PFSK-1 (cell line): Measurements from ENCODE around the gene C3orf18.

Experiments used
- FOXP2 ChIP-seq: optimal IDR thresholded peaks from 2 replicates; pipeline ENCODE3; 2011; ENCODE audit warnings: borderline replicate concordance, control low read depth, inconsistent platforms; ENCODE audit not compliant: insufficient read depth; ENCODE audit errors: extremely low read length, extremely low read depth
- POLR2AphosphoS5 ChIP-seq: IDR thresholded peaks from 2 replicates; pipeline ENCODE4 v1.6.1; 2012; ENCODE audit warnings: low read depth, mild to moderate bottlenecking, control low read depth, low read length, moderate library complexity
- REST ChIP-seq, 2 experiments: IDR thresholded peaks; 2 replicates each; pipeline versions ENCODE4 v1.6.1 to v1.8.0; 2011 to 2012; ENCODE audit warnings: low read depth in 2 of 2, low read length in 2 of 2, control low read depth in 1 of 2, inconsistent platforms in 1 of 2, mild to moderate bottlenecking in 1 of 2, moderate library complexity in 1 of 2; ENCODE audit not compliant: insufficient read depth in 1 of 2
- SIN3A ChIP-seq: IDR thresholded peaks from 2 replicates; pipeline ENCODE4 v1.6.1; 2012; ENCODE audit warnings: mild to moderate bottlenecking, low read length, moderate library complexity, borderline replicate concordance; ENCODE audit not compliant: insufficient read depth
- TAF1 ChIP-seq: IDR thresholded peaks from 2 replicates; pipeline ENCODE4 v1.6.1; 2012; ENCODE audit warnings: low read length, control low read depth, borderline replicate concordance; ENCODE audit not compliant: insufficient read depth

The C3orf18 gene

GRCh38 chr3:50584391-50584790 lies 16.8 kb upstream of the C3orf18 start:
- no peak for TF ChIP-seq FOXP2
- TF ChIP-seq TAF1: no peak
- TF ChIP-seq POLR2AphosphoS5: no peak
- TF ChIP-seq REST (IDR thresholded peaks at IDR 0.05; ENCODE audit: insufficient read depth in 1 of 2, low read depth in 2 of 2, low read length in 2 of 2): no peak
- no peak for TF ChIP-seq SIN3A

DNA sequence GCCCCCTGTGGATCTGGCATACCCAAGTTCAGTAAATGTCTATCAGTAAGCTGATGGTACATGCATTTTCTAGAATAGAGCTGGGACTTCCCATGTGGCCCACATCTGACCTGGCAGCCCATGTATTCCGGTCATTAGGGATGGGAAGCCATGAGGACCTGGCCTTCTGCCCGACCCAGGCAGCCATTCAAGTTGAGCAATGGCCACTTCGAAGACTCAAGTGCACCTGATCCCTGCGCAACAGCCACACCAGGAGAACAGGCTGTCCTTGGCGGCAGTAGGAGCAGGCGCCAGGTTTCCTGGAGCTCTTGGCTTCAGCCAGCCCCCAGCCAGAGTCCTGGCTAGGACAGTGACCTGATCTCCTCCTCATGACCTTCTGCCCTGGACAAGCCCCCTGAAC lies 16.4 kb upstream of the C3orf18 start:
- TF ChIP-seq SIN3A (no peak), REST (IDR thresholded peaks at IDR 0.05; ENCODE audit: insufficient read depth in 1 of 2, low read depth in 2 of 2, low read length in 2 of 2) (no peak), TAF1 (no peak), POLR2AphosphoS5 (no peak), FOXP2 (no peak)

DNA sequence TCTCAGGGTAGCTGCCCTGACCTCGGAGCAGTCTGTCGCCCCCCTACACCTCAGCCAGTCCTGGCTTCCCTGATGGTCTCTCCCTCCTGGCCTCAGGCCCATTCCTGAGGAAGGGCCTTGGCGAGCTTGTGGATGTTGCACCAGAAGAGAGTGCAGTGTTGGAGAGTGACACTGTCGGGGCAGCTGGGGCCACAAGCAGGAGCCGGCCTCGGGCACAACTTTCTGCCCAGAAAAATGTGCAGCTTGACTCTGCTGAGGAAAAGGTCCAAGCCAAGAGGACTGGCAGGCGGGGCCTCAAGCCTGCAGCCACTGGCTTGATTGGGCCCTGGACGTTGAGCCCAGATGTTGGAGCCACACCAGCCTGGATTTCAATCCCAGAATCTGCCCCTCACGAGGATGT lies 14.5 kb upstream of the C3orf18 start:
- no peak for TF ChIP-seq POLR2AphosphoS5
- no peak for TF ChIP-seq REST (IDR thresholded peaks at IDR 0.05; ENCODE audit: insufficient read depth in 1 of 2, low read depth in 2 of 2, low read length in 2 of 2)
- no peak for TF ChIP-seq FOXP2
- TF ChIP-seq SIN3A: no peak
- no peak for TF ChIP-seq TAF1

GRCh38 chr3:50581459-50581842 lies 13.9 kb upstream of the C3orf18 start:
- TF ChIP-seq POLR2AphosphoS5 (no peak), SIN3A (no peak), TAF1 (no peak), FOXP2 (no peak), REST (IDR thresholded peaks at IDR 0.05; ENCODE audit: insufficient read depth in 1 of 2, low read depth in 2 of 2, low read length in 2 of 2) (no peak)
